HG03432 (cell line): Measurements from ENCODE around the gene PCSK4.
"Not testable (repeated sequence)": the region's sequence is repeated elsewhere in the genome, so short reads cannot be mapped to it uniquely, and the experiment has no call there.

Source experiments
- ATAC-seq: cut with Tn5 transposase; IDR thresholded peaks from one replicate; pipeline ENCODE4 v1.9.1; 2021; ENCODE audit warnings: mild to moderate bottlenecking, moderate library complexity; ENCODE audit not compliant: unreplicated experiment

Gene PCSK4

DNA sequence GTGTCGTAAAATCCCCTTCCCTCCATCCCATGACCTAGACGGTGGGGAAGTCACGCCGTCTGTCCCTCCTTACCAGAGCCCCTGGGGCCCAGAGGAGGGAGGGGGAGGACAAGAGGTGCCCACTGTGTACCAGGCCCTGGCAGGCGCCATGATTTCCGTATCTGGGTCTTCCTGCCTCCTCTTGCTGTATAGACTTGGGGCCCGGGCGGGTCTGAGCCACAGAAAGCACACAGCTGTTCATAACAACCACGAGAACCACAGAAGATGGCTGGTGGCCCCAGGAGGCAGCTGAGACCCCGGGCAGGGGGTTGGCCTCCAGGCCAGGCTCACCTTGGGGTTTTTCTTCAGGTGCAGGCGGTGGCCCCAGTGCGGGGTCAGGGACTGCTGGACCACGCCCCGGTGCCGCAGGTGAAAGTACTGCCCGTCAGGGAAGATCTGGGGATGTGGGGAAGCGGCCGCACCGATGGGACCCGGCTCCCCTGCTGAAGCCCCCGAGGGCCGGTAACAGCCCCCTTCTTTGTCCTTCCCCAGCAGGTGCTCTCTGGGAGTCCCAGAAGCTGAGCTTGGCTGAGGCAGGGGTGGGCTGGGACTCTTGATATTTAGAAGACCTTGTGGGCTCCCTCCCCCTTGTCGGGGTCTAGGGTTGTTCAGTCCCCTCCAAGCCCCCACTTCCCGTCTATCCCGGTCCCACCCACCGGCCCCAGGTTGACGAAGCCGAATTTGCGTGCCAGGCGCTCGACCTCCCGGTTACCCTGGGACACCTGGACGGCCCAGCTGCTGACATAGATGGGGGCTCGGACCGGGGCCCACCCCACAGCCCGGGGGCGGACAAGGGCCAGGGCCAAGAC, 463 bp downstream of the PCSK4 start:
- no peak for ATAC-seq

DNA sequence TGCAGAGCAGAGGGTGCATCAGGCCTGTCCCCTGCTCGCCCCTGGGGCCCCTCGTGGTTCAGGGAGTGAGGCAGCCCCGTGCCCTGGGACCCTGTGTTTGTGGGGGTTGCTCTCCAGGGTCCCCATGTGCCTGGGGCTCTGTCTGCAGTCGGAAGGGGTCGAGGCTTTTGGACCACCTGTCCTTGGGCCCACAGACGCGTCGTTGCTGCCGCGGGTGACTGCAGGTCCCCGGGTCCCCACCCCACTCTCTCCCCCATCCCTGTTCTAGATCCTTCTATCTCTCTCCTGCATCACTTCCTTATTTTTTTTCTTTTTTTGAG, 1.9 kb downstream of the PCSK4 start:
- no peak for ATAC-seq

GRCh38 chr19:1487576-1488281, 2.4 kb downstream of the PCSK4 start:
- ATAC-seq, result no peak

DNA sequence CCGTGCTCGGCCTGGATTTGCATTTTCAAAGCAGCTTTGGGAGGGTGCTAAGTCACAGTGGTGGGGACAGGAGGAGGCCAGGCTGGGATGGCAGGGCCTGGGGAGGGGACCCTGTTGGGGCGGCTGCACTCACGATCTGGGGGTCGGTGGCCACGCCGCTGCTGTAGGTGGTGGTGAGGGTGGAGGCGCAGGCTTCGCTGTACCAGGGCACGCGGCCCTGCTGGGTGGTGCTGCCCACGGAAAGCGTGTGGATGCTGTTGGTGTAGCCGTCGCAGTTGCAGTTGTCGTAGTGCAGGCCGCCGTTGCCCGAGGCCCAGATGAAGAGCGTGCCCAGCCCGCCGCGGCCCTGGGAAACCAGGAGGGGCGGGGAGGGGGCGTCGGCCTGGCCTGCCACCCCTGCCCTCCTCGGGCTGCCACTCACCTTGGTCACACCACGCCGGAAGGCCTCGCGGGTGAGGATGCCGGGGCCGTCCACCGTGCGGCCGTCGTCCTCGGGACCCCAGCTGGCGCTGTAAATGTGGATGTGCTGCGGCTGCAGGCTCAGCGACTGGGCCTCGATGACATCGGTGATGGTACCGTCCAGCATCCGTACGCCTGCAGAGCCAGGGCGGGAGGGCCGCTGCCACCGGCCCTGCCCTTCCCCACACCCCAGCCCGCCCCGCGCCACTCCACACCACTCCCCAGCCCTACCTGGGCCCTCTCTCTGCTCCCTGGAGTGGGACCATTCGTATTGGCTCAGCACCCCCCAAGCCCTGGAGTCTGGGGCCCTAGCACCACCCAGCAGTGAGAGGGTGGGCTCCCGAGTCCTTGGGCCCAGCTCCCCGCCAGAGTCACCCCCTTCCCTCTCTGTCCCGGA, 3.2 kb downstream of the PCSK4 start:
- no peak for ATAC-seq

GRCh38 chr19:1483979-1484428, 6.1 kb downstream of the PCSK4 start:
- ATAC-seq, result no peak

DNA sequence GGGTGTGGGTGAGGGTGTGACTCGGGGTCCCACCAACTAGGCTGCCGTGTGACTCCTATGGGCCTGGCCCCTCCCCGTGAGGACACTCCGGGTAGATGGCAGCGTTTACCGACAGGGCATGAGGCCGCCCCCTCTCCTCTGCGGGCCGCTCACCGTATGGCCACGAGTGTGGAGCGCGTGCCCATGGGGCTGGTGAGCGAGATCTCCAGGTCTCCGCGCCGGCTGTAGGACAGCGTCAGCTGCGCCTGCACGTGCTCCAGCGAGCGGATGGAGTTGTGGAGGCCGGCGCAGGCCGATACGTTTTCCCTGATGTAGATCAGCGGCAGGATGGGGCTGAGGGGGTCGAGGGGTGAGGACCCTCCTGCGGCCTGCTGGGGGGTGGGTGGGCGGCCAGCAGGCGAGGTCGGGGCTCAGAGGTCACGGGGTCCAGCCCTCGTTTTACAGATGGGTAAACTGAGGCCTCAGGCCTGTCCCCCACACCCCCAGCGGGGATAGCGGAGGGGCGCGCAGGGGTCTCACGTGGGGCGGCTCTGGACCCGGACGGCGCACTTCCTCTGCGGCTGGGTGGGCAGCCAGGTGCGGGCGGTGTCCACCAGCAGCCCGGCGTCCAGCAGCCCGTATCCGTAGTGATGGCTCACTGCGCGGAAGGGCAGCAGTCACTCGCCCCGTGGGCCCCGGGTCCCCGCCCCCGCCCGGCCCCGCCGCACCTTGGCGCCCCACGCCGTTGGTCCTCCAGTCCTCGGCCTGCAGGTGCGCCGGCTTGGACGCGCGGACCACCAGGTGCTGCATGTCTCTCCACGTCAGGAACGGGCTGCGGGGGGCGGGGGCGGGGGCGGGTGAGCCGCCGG, 6.8 kb downstream of the PCSK4 start:
- no peak for ATAC-seq

DNA sequence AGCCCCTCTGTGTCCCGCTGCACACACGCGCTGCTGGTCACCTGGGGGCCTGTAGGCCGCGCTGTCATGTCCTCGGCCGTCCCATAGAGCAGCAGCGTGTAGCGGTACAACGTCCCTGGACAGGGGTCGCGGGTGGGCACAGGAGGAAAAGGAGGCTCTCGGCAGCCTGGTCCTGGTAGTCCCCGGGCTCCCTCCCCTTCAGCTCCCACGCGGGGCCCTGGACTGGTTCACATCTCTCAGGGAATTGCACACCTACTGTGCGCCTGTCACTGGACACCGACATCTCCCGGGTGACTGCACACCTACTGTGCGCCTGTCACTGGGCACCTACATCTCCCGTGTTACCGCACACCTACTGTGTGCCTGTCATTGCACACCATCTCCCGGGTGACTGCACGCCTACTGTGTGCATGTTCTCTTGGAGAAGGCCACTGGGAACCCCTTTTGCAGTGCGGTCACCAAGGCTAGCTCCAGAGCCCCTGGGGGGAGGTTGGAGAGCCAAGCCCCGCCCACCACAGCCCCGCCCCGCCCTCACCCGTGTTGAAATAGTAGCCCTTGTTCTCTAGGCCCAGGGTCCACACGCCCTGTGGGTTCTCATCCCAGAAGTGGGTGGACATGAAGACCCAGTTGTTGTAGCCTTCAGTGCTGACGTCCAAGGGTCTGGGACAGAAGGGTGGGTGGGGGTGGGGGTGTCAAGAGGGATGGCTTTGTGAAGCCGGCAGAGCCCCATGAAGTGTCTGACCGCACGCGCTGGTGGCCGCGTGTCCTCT, 7.6 kb downstream of the PCSK4 start:
- no peak for ATAC-seq

DNA sequence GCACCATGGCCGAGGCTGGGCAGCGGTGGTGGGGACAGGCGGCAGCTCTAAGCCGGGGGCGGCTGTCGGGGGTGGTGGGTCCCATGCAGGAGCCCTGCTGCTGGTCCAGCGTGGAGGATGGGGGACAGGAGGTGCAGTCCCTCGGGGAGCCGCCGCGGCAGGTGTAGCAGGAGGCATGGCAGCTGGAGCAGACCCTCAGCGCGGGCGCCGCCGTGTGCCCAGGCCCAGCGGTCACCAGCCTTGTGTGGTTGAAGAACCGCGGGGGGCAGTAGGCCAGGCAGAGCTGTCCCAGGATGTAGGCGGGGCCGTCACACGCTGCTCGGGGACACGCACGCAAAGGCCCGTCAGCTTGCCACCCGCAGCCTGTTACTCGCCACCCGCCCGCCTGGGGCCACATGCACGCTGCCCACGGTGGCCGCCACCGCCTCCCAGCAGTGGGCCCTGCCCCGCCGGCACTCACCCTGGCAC, 8.2 kb downstream of the PCSK4 start:
- no peak for ATAC-seq

GRCh38 chr19:1481224-1481892, 8.8 kb downstream of the PCSK4 start:
- no peak for ATAC-seq

- ATAC-seq, result peak; percentile 81
Observed at GRCh38 chr19:1478934-1479707, 11.0 kb downstream of the PCSK4 start, which contains the start of gene C19orf25. Gene C19orf25 (minus strand): TSS chr19:1479215. CDS start chr19:1478903, 312 bp downstream.

- not testable (repeated sequence) for ATAC-seq
Observed at GRCh38 chr19:1477056-1477455, 13.1 kb downstream of the PCSK4 start.

DNA sequence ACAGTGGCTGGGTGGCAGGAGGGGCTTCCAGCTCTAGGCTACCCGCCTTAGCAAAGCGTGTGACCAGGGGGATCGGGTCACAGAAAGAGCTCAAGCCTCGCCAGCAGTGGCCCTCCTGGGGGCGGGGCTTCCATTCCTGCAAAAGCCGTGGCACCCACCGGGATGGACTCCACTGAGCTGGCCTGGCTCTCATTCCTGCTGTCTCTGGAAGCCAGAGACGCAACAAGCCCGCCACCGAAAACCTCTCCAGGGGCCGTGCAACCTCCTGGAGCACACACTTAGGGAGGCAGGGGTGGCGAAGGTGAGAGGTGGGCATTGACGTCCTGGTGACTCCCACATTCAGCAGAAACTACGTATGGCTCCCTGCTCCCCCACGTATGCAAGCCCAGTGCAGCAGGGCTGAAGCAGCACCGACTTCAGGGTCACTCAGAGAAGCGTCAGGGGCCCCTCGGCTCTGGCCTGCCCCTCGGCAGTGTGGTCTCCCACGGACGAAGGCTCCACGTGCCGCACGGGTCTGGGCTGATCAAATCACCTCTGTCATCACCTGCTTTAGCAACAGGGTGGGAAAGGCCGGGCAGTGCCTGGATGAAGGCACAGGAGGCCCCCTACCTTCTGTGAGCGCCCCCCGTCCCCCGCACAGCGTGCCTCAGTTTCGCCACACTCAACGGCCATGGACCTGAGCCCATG, 14.3 kb downstream of the PCSK4 start:
- ATAC-seq, result no peak

DNA sequence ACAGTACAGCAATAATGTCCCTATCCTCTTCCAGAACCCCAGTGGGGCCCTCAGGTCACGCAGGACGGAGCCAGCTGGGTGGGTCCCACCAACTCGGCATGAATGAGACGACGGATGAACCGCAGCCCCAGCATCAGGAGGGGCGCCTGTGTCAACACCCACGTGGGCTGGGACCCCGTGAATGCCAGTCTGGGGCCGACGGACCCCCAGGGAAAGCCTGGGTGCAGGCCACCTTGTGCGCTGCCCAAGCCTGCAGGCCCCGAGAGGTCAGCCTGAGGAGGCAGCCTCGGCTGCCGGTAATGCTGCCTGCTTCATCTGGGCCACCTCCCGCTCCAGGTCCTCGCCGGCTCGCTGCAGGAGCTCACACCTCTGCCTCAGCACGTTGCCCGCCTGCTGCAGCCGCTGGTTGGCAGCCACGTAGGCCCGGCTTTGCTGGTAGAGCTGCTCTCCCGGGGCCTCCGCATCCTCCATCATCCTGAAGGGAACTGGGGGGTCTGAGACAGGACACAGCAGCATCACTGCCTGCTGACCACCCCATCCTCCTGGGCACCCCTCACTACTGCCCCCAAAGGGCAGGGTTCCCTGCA, 15.3 kb downstream of the PCSK4 start:
- ATAC-seq, result no peak

GRCh38 chr19:1474011-1474764, 16.0 kb downstream of the PCSK4 start:
- no peak for ATAC-seq

- no peak for ATAC-seq
Observed at GRCh38 chr19:1473085-1473851, 16.9 kb downstream of the PCSK4 start.
